ELF-1 (cell line): ENCODE data around the gene COL6A3.

Source experiments
- DNase-seq: peaks from one replicate; pipeline ENCODE4 v3.0.0-alpha.2; 2016; ENCODE audit warnings: low read depth, low spot score

COL6A3 gene

DNA sequence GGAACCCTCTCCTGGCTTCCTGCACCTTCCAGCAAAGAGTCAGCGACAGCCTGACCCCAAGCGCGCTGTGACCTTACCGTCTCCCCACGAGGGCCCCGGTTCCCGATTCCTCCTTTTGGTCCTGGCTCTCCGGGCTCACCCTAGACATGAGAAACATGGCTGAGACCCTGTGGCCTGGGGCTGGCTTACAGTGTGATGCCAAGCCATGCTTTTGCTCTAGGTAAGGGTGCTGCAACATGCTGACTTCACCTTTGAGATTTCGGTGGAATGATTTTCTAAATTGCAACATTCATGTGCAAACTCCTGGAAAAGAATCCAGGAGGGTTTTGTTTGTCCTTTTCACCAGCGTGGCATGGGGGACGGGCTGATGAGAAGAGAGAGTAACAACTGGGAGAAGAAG, 63.9 kb downstream of the COL6A3 start:
- no peak for DNase-seq

DNA sequence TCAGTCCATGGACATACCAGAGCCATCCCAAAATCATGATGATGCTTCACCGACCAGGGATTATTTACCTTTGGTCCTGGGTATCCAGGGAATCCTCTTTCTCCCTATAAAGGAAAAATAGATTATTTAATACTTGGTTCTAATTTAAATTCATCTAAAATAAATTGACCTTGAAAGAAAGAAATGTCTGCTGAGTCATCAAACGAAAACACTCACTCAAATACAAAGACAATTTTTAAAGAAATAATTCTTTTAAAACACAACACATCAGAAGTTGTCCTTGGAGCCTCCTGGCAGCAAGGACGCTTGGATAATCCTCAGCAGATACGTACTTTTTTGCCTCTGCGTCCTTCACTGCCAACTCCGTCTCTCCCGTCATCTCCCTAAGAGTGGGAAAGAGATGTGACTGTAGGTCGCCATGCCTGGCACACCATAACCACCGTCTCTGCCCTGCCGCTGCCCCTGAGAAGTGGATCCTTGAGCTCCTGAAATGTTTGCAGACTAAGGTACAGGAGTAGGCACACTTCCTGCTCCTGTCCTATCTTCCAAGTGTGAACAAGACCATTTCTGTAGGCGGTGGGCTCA, 65.6 kb downstream of the COL6A3 start:
- DNase-seq = no peak

DNA sequence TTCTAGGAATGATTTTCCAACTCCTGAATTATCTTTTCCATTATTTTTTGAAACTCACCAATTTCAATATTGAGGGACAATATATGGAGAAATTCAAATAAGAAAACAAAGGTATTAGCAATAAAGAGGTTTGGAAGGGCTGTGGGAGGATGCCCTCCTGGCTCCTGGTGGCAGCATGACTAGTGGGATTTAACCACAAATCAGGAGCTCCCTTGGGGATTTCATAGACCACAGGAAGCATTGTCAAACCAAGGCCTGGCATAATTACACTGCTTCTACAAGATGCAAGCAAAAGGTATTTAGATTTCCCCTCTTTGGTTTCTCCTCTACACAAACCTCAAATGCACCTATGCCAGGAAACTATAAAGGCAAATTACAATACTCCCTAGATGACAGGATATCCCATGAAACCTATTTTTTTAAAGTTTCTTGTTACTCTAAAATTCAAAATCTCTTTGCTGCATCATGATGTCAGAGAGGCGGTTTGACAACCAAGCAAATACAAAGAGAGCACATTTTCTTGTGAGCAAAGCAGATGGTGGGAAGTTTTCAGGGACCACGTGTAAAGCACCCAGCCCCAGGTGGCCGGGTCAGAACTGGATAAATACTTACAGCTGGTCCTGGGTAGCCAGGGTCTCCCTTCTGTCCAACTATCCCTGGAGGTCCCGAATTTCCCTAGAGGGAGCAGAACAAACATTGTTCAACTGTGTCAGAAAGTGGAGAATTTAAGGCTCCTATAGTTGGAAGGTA, 67.9 kb downstream of the COL6A3 start:
- no peak for DNase-seq

DNA sequence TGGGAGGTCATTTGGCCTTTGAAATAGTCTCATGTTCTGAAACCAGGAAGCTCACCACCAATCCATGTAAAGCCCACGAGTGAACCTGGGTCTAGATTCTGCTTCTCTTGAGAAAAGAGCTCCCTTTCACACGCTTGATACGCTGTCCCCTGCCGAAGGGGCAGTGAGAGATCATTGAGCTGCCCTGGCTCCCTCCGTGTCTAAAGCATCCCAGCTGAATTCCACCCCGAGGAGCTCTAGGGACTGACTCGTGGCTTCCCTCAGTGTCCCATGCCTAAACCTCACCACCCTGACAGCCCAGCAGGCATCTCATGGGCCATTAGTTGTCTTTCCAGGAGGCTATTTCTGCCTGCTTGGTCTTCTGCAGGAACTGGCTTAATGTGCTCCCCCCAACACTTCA, 68.6 kb downstream of the COL6A3 start:
- no peak for DNase-seq

DNA sequence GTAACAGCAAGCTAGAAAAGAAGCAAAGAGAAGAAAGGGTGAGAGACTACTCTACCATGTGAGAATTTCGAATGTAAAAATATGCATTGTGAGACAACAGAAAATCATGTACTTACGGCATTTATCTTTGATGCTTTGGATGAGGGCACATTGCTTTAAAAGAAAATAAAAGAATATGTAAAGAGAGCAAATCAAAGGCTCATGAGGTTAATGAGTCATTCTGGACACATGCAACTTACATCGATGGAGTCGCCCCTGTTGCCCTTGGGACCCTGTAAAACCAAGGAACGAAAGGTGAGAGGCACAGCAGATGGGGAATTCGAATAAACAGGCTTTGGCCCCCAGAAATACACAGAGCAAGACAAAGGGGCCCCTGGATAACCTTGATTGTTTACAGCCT, 69.0 kb downstream of the COL6A3 start:
- no peak for DNase-seq

DNA sequence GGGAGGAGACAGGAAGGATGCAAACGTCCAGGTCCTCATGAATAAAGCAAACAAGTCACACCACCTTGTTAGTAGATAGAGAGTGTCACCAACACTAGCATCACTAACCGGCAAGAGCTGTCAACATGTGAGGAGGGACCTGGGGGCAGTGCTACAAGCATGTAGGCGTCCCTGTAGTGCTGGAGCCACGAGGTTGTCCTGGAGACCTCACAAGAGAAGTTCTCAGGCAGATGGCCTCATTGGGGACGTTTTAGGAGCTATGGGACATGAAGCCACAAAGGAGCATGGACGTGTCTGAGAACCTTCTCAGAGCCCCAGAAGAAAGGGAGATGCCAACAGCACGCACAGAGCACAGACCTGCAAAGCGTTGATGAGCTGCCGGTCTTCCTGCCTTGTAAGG, 70.0 kb downstream of the COL6A3 start:
- DNase-seq = no peak

DNA sequence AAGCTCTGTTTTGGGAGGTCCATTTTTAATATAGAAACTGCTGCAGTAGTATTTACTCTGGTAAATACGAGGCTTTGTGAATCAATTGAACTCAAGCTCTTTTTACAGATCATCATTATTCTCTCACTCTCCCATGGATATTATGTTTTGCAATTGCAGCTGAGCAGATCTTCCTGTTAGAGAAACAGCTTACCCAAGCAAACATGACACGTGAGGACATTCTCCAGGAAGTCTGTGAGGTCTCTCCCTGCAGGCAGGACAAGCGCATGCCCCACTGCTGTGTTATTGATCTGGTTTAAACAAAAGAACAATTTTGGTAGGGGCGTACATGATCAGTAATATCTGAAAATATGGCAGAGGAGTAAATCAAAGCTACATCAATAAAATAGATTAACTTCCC, 72.1 kb downstream of the COL6A3 start:
- DNase-seq = no peak

DNA sequence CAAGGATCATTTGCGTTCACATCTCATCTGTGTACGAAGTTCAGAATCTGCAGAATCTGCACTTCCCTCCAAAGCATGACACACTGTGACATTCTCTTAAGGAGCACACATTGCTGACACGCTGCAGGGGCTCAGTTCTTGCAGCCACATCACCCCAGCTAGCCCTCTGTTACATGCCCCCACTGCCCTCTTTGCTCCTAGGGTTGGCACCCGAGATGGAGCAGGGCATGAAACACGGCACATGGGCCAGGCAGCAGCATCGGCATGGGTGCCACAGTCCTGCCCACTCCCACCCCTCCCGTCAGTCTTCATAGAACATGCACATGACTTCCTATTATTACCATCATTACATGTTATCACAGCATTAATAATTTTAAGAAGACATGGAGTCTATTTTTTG, 76.4 kb downstream of the COL6A3 start:
- DNase-seq = no peak

DNA sequence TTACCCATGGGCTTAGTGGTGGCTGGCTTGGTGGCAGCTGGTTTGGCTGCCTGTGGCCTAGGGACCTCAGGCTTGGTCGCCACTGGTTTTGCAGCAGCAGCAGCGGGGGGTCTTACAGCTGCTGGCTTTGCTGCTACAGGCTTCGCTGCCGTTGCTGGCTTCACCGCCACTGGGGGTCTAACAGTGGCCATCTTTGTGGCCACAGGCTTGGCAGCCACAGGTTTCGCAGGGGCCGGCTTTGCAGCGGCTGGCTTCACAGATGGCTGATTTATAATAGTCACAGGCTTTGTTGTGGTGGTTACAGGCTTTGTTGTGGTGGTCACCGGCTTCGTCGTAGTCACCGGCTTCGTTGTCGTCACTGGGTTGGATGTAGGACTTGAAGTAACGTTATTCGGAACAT, 77.8 kb downstream of the COL6A3 start:
- no peak for DNase-seq

DNA sequence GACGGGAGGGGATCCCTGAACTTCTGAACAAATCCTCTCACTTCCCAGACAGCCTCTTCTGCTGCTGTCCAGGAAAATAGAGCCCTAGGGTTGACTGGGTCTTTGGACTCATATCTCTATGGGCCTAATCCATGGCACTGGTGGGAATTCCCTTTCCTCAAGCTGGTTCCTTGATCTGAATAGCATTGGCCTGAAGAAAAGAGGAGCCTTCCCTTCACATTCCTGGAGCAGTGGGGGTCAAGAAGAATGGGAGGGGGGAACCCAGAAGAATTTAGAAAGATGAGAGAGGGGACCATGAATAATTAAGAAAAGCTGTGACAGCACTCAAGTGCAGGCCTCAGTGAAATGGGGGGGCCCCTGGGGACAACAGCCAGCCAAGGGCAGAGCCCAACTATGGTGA, 80.2 kb downstream of the COL6A3 start:
- no peak for DNase-seq

DNA sequence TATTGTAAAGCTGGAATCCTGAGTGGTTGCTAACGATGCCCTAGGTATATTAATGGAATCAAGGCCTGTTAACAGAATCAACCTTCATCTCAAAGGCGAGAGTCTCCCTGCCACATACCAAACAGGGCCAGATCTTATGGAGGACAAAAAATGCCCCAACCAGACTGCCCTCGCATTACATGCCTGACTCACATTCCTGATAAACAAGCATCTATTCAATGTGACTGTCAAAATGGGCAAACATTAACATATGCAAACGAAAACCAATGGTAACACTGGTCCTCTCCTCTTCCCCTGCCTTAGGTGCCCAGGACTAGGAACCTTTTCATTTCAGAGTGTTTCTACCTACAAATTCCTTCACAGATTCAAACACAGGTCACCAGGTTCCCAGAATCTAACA, 83.4 kb downstream of the COL6A3 start:
- DNase-seq = no peak

DNA sequence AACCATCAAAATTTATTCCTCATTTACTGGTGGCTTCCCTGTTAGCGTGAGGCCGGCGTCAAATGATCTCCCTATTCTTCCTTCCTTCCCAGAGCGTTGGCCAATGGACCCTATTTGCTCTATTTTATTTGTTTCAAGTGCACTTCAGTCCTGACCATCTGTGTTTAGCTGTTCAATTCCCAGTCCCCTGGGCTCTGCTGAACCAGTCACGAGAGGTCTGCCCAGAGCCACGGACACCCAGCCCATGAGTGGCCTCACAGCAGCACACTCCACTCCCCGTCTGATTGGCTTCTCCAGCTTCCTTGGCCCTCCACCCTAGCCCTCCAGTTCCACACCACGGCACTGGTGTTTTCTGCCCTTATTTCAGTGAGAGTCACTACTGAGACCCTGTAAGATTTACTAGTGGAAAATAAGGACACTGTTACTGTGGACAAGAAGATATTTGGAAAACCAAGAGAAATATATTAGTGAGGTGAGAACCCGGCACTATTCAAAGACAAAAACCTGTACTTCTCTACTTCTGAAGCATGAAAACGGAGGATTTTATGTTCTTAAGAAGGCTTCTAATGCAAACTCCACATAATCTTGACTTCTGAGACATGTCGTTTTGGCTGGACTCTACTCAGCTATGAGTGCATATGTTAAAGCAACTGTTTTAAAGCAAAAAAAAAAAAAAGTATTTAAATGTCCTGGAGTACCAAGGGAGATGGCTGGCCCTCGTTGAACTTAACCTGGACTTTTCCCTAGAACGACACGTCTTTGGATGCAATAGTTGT, 86.6 kb downstream of the COL6A3 start:
- no peak for DNase-seq

DNA sequence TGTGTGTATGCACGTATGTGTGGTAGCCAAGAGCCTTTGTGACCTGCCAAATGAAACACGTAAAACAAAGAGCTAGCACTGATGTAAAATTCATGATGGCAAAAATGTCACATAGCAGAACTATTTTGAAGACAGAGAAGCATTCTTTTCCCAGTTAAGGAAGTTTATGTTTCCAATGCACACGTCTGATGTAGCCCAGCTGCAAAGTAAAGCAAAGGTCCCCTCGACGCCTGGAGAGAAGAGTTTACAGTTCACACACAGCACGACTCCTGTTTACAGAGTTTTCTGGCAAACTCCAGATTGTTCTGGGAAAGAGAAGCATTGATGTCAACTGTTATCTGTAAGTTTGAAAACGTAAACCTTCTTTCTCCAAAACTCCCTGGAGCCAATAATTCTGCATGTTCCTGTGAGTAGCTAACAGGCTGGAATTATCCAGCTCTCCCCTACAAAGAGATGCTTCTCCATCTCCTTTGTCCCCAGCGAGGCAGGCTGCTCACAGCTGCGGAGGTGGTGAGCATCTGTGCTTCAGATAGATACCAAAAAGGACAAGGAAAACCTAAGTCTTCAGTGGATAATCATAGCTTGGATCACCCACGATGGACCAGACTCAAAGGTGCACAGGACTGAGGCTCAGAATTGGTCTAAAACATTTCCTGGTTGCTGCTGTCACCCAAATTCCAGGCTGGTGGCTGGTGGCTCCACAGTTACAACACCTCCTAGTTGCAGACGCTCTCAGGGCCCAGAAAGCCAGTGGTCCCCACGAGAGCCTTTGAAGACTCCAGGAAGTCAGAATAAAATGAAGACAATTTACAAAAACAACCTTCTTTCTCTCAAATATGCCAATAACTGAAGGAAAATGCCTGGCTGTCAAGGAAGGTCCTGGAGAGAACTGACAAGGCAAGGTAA, 87.4 kb downstream of the COL6A3 start:
- no peak for DNase-seq

DNA sequence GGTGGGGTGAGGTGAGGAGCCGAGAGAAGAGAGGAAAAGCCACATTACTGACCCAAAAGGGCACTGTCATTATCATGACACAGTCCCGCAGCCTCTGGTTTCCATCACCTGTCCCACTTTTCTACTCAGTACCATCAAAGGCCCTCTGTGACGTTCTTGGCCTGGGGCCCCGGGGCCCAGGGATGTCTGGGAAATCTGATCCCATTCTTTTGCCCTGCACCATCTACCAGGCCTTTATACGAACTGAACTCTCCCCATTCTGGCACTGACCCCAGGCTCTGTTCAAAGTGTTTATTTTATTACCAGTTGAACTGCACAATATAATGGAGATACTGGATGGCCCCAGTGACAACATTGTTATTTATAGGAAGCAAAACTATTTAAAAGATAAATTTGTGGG, 89.1 kb downstream of the COL6A3 start:
- peak; percentile 69 for DNase-seq

DNA sequence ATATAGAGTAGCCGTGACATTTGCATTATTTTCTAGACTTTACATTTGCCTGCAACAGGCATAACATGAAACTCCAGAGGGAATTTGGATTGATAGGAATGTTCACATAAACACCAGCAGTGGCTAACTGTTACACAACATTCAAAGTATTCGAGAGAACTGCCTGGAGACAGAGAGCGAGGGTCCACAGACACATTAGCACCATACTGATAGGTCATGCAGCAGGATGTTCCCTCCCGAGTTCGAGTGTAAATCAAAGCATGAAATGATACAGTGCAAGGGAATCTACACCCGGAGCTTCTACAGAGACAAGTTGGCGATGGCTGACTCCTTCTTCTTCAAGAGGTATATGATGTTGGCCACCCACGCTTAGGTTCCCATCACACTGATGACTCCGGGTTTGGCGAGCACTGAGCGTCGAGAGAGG, 89.5 kb downstream of the COL6A3 start:
- no peak for DNase-seq

DNA sequence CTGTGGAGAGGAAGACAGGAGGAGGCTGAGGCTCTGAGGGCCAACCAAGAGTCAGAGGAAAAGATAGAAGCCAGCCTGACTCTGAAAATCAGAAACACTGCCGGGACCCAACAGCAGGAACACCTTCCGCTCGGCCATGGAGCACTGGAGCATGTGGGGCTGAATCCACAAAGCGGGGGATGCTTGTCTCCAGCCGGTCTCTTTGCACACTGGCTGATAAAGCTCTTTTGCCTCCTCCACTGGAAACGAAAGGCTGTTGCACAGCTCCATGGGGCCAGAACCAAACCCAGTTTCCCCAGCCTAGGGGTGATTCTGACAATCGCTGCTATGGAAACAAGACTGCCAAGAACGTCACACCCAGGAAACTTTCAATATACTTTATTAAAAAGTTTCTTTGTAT, 90.3 kb downstream of the COL6A3 start:
- no peak for DNase-seq

DNA sequence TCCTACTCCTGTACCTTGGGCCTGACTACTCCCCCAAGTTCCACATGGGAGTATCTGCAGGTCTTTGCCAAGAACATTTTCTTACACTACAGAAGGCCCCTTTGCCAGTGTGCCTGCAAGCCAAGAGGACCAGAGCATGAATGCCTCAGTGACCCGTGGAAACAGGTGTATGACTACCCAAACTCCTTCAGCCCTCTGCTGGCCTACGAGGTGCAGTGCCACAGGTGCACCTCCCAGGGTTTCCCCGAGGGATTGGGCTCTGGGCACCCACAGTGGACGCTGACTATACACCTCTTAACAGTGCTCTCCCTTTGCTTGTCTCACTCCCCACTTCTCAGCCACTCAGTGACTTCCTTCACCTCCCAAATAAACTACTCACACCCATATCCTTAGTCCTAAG, 91.4 kb downstream of the COL6A3 start:
- no peak for DNase-seq

DNA sequence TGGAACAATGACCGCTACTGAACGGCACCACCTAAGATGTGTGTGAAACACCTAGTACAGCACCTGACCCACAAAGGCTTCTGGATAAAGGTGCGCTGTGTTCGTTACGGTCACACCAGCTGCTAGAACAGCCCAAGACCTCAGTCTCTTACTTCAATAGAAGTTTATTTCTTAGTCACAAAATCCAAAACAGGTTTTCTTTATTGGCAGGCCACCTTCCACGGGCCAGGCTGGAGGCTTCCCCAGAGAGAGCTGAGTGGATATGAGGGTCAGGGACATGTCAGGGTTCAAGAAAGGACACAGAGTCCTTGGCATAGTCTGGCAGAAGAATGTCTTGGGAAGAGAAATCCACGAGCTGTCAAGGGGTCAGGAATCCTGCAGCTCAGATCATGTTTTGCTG, 92.2 kb downstream of the COL6A3 start:
- no peak for DNase-seq

DNA sequence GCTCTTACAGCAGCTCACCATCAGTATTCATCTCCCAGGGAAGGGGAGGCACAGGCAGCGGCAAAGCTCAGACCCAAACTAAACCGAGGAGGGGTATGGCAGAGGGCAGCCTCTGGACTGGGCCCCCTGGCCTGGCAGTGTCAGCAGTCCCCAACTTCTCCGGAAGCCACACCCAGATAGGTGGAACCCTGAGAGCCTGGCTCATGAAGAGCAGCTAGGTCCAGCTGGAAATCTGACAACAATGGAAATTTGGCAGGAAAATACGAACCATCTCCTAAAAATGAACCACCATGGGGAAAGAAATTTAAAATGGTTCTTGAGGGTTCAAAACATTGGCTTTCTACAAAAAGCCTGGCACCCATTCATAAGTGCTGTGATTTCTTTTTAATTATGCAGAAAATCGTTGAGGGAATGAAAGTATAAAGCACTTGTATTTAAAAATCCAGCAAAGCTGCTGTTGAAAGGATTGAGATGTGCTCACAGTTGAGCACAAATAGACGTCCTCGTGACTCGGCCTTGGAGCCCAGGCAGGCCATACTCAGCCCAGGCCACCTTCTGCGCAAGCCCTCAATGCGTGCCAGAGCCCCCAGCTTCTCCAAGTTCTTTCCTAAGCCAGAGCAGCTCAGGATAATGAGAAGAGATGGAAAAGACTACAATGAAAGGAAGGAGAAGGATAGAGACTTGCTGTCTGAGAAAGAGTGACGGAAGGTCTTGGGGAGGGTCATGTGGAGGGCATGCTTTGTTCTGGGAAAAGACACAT, 93.0 kb downstream of the COL6A3 start:
- DNase-seq = no peak

DNA sequence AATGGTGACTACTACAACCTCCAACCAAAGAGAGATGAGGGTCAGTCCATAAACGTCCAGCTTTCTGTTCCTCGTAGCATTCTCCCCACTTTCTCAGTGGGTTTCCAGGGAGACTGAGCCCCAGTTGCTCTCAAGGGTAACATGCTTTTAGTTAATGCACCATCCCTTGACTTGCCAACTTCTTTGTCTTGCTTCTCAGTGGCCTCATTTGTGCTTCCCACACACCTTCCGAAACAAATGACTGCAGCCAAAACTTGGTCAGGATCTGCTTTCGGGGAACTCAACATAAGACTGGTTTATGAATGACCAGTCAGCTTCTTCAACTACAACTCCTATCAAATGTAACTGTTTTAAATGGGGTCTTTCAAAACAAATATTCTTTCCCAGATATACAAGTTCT, 94.1 kb downstream of the COL6A3 start:
- no peak for DNase-seq
